Lower leg skin (tissue), 4 donors: ENCODE results near the gene IRF2BPL. TPM values are rescaled to one million over a fixed set of nuclear protein-coding genes. Genes with fewer than 3 reads are reported as not detected.

Experiments used
- DNase-seq, 2 donors: peaks; one replicate each; pipeline ENCODE4 v3.0.0-alpha.2; 2019; ENCODE audit warnings: low spot score in 2 of 2
- H3K4me3 ChIP-seq: fragments of 200-600 bp; sonication (generic); 2 replicates; pipeline ENCODE4 v1.5.1; 2017; ENCODE audit warnings: mild to moderate bottlenecking, low read depth; ENCODE audit not compliant: poor library complexity, severe bottlenecking
- POLR2A ChIP-seq, 2 donors: fragments of 450-650 bp; IDR thresholded peaks; one replicate each; pipeline ENCODE4 v1.6.1; 2016 to 2017; ENCODE audit warnings: antibody characterized with exemption in 2 of 2, mild to moderate bottlenecking in 1 of 2, moderate library complexity in 1 of 2
- WGBS, 2 donors: methylation state at CpG; one replicate each; pipeline ENCODE4 v1.1.5; 2018; 5-methylcytosine and 5-hydroxymethylcytosine counted together
- intact Hi-C: fragments of 100-400 bp; cut with DNase I; formaldehyde crosslinking; loops from one replicate; pipeline ENCODE4 v1.15.0; 2023; ENCODE audit warnings: low total_unique reads
- total RNA-seq, 4 donors: library from RNA; depleted of rRNA; stranded (reverse); fragments of >200 nt; gene quantifications; one replicate each; pipeline ENCODE4 v1.1.0, GENCODE V29; 2016
- TF ChIP-seq, protein P1 (sequence below), 3 donors: fragments of 450-650 bp; IDR thresholded peaks; one replicate each; pipeline ENCODE4 v1.5.1; 2016; ENCODE audit warnings: antibody characterized with exemption in 3 of 3, mild to moderate bottlenecking in 3 of 3, moderate library complexity in 2 of 3

IRF2BPL gene
- total RNA-seq, 4 donors from 2014 or later, result 64.5 to 100 (median 94.0) TPM

DNA sequence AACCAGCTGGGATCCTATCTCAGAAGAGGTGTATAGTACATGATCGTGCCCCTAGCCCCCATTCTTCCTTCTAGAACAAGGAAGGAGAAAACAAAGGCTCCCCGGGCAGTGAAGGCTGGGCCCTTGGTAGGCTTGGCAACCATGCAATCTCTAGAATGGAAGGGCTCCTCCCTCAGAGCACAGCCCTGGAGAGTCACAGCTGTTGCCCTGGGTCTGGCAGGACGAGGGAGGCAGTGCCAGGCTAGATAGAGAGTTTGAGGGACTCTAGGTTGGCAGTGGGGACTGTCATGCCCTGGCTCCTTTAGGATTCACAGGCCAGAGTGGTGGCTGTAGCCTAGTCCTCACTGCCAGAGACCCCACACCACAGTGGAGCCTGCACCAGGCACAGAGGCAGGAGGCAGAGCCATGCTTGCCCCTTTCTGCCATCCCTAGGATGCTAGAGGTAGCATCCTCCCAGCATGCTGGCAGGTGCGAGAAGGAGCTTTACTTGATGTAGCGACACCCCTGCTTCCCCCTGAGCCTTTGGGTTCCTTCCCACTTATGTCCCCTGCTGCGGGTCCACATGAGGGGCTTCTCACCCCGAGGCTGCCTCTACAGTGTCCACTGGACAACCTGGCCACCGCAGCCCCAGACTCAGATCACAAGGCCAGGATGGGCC, 36.1 kb upstream of the IRF2BPL start:
- DNase-seq, result no peak
- 80% methylated on average over 8 of the region's 8 CpGs for WGBS, 2 donors
- intact Hi-C loops, result loop anchor here (10.0 kb wide), 2 partner anchors 120 to 150 kb away; no protein-coding TSS in a partner anchor
- no peak overlapping the region for H3K4me3 ChIP-seq
- no peak for TF ChIP-seq POLR2A (IDR thresholded peaks at IDR 0.05)
- TF ChIP-seq, protein P1, sequence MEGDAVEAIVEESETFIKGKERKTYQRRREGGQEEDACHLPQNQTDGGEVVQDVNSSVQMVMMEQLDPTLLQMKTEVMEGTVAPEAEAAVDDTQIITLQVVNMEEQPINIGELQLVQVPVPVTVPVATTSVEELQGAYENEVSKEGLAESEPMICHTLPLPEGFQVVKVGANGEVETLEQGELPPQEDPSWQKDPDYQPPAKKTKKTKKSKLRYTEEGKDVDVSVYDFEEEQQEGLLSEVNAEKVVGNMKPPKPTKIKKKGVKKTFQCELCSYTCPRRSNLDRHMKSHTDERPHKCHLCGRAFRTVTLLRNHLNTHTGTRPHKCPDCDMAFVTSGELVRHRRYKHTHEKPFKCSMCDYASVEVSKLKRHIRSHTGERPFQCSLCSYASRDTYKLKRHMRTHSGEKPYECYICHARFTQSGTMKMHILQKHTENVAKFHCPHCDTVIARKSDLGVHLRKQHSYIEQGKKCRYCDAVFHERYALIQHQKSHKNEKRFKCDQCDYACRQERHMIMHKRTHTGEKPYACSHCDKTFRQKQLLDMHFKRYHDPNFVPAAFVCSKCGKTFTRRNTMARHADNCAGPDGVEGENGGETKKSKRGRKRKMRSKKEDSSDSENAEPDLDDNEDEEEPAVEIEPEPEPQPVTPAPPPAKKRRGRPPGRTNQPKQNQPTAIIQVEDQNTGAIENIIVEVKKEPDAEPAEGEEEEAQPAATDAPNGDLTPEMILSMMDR (IDR thresholded peaks at IDR 0.05), result no peak

DNA sequence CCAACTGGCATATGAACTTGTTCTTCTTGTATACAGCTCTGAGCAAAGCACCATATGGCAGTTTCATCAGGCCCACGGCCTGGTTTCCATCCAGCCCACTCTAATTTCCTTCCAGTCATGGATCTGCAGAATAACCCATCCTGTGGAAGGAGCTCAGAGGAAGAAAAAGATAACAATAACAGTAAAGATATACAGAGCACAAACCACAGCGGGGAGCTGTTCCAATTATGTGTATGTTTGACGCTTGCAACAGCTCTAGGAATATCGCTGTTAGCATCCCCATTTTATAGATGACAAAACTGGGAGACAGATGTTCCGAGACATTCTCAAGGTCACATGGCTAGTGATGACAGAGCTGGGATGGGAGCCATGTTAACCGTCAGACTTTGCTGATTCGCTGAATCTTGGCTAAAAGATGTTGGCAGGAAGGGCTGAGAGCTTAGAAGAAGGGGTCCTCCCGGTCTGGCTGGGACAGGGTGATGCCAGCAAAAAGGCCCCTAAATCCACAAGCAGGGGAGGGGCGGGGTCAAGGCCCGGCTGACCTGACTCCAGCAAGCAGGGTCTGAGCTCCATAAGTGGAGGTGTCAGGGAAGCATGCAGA, 35.2 kb upstream of the IRF2BPL start:
- DNase-seq, result no peak
- intact Hi-C loops, result loop anchor here (10.0 kb wide), 2 partner anchors 119 to 149 kb away; no protein-coding TSS in a partner anchor
- WGBS, 2 donors, result 60 to 69% methylated on average over 10 of the region's 10 CpGs
- TF ChIP-seq, protein P1 (IDR thresholded peaks at IDR 0.05), result no peak
- TF ChIP-seq POLR2A (IDR thresholded peaks at IDR 0.05), result no peak
- H3K4me3 ChIP-seq, result no peak overlapping the region

- DNase-seq, result no peak
- intact Hi-C loops, result loop anchor here (10.0 kb wide), 2 partner anchors 117 to 147 kb away; no protein-coding TSS in a partner anchor
- TF ChIP-seq, protein P1 (IDR thresholded peaks at IDR 0.05), result no peak
- TF ChIP-seq POLR2A (IDR thresholded peaks at IDR 0.05), result no peak
- no peak overlapping the region for H3K4me3 ChIP-seq
- 27 to 59% methylated on average over 3 of the region's 3 CpGs for WGBS, 2 donors
These were observed 33.8 kb upstream of the IRF2BPL start for GRCh38 chr14:77062261-77062660.

DNA sequence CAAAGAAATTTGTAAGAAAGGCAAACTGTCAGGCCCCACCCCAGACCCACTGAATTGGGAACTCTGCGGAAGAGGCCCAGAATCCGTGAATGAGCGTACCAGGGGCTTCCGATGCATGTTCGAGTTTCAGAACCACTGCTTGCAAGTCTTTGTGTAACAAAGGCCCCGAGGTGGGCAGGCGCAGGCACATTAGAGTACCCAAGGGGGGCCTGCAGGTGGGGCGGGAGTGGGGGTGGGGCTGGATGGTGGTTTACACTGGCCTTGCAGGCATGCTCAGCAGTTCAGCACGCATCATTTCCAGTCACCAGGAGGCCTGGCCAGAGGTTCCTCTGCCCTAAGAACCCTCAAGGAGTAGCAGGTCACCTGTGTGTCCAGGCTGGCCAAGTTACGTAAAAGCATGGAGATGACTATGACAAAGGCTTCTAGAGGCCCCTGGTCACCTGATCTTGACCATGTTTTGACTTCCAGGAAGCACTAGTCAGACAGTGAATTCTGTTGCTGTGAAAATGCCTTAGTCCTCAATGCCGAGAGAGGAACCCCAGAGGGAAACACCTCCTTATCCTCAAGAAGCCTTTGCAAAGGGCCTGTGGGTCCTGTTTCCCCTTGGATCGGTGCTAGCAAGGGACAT, 33.2 kb upstream of the IRF2BPL start:
- WGBS, 2 donors, result 90 to 92% methylated on average over 12 of the region's 12 CpGs
- no peak for DNase-seq
- TF ChIP-seq POLR2A (IDR thresholded peaks at IDR 0.05), result no peak
- TF ChIP-seq, protein P1 (IDR thresholded peaks at IDR 0.05), result no peak
- no peak overlapping the region for H3K4me3 ChIP-seq
- intact Hi-C loops, result loop anchor here (10.0 kb wide), 2 partner anchors 117 to 147 kb away; no protein-coding TSS in a partner anchor

- H3K4me3 ChIP-seq, result no peak overlapping the region
- TF ChIP-seq POLR2A (IDR thresholded peaks at IDR 0.05), result no peak
- TF ChIP-seq, protein P1 (IDR thresholded peaks at IDR 0.05), result no peak
- intact Hi-C loops, result no loop called here
- no peak for DNase-seq
- 37 to 42% methylated on average over 12 of the region's 12 CpGs for WGBS, 2 donors
These were observed 30.9 kb upstream of the IRF2BPL start for GRCh38 chr14:77059276-77059915.
